Activated CD4-positive, alpha-beta T cell treated with anti-CD3 and anti-CD28 coated beads, Interleukin-2, Interleukin-4, amounts not matched to agents 100 ng/mL and 50 ng/mL, durations not matched to agents 16 hours and 8 hours (primary cell): Measurements from ENCODE around the gene CRMP1.

Experiments used
- DNase-seq: peaks from one replicate; pipeline ENCODE4 v3.0.0-alpha.2; 2020; ENCODE audit warnings: low spot score

CRMP1 gene

DNA sequence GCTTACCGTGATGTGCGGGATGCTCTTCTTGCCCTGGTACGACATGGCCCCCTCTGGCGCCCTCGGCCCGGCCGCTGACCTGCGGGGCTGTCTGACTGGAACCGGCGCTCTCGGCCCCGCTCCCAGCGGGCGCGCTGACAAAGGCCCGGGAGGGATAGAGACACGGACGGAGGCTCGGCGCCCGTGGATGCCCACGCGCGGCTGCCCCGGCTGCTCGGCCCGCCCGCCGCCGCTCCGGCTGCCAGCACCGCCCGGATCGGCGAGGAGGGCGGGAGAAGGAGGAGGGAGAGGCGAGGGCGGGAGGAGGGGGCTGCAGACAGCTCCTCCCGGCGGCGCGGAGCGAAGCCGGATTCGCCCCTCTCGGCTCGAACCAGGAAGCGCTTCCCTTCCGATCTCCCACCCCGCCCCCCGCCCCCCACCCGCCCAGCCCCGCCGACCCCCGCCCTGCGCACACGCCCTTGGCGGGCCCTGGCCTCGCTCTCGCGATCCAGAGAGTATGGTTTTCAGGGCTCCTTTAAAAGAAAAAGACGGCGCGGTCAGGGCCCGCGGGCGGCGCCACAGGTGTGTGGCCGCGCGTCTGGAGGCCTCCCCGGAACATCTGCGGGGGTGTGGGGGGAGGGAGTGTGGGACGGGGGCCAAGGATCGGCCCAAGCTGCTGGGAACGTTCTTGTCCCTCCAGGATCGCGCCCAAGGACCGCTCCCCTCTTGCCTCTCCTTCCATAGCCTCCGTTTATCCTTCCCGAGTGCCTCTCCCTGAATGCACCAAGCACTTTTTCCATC, 4.5 kb downstream of the CRMP1 start:
- DNase-seq: no peak

DNA sequence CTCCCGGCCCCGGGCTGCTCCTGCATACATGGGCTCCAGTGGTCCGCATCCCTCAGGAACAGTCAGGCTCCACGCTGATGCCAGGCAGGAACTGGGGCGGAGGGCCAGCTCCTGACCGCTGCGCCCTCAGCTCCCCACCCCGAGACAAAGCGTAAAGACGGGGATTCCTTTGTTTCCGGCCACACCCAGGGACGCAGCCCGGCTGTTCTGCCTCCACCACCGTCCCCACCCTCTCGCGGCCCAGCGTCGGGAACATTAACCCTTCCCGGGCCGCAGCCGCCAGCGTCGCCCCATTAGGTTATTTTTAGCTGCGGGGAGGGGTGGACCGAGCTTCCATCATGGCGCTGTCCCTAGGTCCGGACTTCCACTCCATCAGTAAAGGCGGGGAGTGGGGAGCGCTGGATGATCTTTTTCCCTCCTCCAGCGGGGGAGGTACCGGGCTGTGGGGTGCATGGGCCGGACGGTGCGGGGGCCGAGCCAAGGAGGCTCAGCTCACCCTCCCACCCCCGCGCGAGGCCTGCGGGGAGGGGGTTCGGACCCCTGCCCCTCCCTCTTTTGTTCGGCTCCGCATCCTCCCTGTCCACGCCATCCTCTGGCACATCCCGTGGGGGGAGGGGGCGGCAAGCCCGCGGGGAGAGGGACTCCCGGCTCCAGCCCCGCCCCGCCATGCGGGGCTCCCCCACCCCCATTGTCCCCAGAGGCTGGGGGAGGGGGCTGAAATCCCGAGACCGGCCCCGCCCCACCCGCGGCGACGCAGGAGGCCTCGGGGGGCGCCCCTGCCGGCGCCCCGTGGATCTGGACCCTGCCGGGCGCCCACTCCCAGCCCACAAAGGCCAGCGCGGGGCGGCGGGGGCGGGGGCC, 5.3 kb downstream of the CRMP1 start:
- DNase-seq: no peak

GRCh38 chr4:5887011-5887360, 5.9 kb downstream of the CRMP1 start:
- no peak for DNase-seq

DNA sequence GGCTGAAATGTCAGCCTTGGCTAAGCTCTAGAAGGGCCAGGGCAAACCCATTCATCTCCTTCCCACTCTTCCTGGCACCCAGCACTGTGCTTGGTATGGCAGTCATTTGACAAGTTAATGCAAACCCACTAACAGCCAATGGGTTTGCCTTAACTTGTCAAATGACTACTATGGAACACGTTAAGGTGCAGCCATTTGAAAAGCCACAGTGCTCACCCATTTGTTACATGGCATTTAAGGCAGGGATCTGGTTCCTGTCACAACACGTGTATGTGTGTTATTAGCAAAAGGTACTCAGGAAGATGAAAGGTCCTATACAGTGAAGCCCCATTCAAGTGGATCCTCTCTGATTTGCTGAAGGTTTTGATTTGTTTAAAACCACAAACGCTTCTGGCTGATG, 7.2 kb downstream of the CRMP1 start:
- DNase-seq: no peak

DNA sequence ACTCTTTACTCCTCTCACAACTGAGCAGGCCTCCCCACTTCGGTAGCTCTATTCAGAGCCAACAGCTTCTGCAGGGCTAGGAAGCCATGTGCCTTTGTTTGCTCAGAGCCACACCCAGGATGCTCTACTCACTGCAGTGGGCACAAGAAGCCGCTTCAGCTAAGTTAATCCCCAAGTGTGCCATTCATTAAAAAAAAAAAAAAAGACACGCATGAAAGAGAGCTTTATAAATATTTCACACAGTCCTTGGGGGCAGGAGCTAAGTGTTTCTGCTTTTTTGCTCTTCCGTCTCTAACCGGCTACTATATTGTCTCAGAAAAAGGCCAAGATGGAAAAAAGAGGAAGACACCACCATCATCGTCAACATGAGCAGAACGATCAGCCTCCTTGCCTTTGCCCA, 8.1 kb downstream of the CRMP1 start:
- DNase-seq: no peak

GRCh38 chr4:5883916-5884315, 9.0 kb downstream of the CRMP1 start:
- DNase-seq: no peak

DNA sequence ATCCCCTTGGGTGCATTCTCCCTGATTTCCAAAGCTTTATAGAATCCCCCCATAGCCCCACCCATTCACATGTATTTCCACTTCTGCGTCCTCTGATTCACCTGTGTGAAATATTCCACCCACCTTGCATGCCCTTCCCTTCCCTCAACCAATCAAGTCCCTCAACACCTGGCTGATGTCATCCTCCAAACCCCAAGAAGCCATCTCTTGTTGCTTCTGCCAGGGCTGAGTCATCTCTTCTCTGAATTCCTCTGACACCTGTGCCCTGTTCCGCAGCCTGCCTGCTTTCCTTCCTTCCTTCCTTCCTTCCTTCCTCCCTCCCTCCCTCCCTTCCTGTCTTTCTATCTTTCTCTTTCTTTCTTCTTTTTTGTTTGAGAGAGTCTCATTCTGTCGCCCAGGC, 9.9 kb downstream of the CRMP1 start:
- no peak for DNase-seq

GRCh38 chr4:5881340-5881739, 11.5 kb downstream of the CRMP1 start:
- DNase-seq: no peak

GRCh38 chr4:5878359-5878758, 14.5 kb downstream of the CRMP1 start:
- DNase-seq: no peak

DNA sequence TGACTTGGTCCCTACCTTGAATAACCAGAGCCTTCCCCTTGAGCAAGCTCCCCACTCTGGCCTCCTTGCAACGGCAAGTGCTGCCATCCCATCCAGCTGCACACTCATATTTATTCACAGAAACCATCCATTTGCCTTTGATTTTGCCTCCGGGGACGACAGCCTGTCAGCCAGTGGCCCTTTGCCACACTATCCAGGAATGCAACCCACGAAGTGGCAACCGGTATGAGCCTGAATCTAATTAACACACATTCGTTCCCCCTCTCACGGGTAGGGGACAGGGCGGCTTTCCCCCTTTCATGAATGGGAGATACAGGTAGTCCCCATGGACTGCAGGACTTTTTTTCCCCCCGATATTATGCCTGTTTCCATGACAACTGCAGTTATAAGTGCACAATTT, 15.5 kb downstream of the CRMP1 start:
- no peak for DNase-seq

GRCh38 chr4:5874811-5875449, 18.0 kb downstream of the CRMP1 start:
- no peak for DNase-seq

- no peak for DNase-seq
These were observed 22.2 kb downstream of the CRMP1 start for GRCh38 chr4:5870701-5871100.

DNA sequence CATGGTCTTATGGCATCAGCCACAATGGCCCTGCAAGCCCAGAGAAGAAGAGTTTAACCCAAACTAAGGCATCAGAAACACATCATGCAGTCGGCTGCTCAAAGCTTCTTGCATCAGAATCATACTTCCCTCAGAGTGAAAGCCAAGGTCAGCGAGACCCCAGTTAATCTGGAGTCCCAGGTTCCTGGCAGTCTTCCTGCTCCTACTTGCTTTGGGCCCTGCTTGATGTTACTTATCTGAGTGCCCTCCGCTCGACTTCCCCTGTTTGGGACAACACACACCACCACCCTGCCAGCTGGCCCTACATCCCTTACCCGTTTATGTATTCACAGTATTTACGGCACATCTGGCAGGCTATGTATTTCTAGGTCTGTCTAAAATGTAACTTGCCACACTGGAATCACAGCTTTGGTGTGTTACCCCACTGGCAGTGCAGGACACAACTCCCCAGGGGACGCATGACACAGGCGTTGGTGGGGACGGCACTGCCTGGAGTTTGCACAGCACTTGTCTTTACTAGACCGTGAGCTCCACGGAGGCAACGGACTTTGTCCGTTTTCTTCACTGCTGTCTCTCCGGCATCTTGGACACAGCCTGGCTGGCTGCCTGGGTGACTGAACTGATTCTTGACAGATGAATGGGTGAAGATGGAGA, 22.8 kb downstream of the CRMP1 start:
- no peak for DNase-seq

- no peak for DNase-seq
These were observed 25.0 kb downstream of the CRMP1 start for GRCh38 chr4:5867866-5868265.

- DNase-seq: no peak
These were observed 25.8 kb downstream of the CRMP1 start for GRCh38 chr4:5866841-5867813.

DNA sequence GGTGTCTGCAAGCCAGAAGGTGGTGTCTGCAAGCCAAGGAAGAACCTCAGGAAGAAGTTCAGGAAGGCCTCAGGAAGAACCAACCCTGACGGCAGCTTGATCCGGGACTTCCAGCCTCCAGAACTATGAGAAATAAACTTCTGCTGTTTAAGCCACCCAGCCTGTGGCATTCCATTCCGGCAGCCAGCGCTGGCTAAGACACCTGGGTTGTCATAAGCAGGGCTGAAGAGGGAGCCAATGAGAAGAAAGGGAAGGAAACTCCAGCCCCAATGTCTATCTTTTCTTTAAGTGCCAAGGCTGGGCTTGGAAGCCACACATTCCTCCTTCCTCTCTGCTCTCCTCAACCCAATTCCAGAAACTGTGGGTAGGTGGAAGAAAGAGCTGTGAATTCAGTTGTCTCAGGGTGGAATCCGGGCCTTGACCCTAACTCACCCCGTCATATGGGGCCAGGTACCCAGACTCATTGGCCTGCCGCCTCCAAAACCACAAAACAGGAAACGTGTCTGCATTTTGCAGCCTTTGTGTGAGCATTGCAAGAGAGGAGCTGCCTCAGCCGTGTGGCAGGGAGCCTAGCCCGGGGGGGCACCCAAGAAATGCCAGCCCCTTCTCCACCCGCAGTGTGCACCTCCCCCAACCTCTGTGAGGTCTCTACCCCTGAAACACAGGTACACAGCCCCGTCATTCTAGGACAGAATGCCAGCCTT, 26.8 kb downstream of the CRMP1 start:
- peak; percentile 34 for DNase-seq

- peak; percentile 88 for DNase-seq
These were observed 29.3 kb downstream of the CRMP1 start for GRCh38 chr4:5863461-5864113.

DNA sequence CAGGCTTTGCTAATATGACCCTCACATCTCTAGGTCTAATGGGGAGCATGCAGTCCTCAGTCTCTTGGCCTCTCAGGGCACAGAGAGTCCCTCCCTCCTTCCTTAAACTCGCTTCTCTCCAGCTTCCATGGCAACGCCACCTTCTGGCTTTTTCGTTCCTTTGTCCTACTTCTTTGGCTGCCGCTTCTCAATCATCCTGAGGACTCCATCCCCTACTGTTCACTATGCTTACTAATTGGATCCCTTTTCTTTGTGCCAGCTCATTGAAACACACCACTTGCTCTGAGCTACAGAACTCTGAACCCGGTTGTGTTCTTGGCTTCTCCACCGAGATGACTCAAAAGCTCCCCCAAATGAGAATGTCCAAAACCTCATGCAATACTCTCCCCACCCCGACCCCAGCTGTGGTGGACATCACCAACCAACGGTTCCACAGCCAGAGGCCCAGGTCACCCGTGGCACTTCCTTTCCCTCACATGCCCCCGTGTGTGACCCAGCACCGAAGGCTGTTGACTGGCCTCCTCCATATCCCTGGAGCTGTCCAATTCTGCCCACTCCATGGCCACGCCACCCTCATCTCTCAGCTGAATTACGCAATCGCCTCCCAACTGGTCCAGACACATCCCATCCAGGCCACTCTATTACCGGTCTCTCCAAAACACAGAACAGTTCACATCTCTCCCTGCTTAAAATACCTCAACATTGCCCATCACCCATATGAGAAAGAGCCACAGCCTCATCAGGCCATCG, 34.7 kb downstream of the CRMP1 start:
- no peak for DNase-seq

GRCh38 chr4:5857199-5857598, 35.7 kb downstream of the CRMP1 start:
- no peak for DNase-seq
